ENCODE data around the gene ADGRV1.
"Not testable (repeated sequence)": the region's sequence is repeated elsewhere in the genome, so short reads cannot be mapped to it uniquely, and the experiment has no call there.

ADGRV1 gene

DNA sequence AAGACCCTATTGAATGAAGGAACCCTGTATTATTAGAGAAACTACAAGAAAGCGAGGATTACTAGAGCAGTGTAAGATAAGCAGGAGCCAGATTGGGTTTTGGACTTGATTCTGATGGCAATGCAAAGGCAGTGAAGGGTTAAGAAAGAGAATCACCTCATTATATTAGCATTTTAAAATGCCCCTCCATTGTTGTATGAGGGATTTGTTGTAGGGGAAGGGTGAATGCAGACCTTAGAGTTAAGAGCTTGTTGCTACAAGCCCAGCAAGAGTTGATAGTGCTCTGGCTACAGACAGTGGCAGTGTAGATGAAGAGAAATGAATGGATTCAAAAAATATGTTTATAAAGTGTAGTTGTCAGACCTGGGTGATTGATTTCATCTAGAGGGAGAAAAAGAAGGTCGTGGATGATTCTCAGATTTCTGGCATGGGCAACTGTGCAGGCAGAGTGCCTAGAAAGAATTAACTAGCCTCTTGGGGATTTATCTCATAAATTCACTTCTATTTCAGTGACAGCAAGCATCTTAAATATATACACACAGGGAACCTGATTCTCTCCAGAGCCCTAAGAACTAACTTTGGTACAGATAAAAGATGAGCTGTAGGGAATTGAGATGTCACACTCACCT, 479.7 kb downstream of the ADGRV1 start:
- TF ChIP-seq, protein P1, sequence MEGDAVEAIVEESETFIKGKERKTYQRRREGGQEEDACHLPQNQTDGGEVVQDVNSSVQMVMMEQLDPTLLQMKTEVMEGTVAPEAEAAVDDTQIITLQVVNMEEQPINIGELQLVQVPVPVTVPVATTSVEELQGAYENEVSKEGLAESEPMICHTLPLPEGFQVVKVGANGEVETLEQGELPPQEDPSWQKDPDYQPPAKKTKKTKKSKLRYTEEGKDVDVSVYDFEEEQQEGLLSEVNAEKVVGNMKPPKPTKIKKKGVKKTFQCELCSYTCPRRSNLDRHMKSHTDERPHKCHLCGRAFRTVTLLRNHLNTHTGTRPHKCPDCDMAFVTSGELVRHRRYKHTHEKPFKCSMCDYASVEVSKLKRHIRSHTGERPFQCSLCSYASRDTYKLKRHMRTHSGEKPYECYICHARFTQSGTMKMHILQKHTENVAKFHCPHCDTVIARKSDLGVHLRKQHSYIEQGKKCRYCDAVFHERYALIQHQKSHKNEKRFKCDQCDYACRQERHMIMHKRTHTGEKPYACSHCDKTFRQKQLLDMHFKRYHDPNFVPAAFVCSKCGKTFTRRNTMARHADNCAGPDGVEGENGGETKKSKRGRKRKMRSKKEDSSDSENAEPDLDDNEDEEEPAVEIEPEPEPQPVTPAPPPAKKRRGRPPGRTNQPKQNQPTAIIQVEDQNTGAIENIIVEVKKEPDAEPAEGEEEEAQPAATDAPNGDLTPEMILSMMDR (IDR thresholded peaks at IDR 0.05; ENCODE audit: borderline replicate concordance, control extremely low read depth, extremely low read depth, insufficient read depth, missing control alignments) = no peak
- in situ Hi-C loops (cut with MboI; ENCODE audit: low sequenced_read_pairs, unreplicated experiment) = no loop called here
- DNase-seq (ENCODE audit: low spot score) = no peak

DNA sequence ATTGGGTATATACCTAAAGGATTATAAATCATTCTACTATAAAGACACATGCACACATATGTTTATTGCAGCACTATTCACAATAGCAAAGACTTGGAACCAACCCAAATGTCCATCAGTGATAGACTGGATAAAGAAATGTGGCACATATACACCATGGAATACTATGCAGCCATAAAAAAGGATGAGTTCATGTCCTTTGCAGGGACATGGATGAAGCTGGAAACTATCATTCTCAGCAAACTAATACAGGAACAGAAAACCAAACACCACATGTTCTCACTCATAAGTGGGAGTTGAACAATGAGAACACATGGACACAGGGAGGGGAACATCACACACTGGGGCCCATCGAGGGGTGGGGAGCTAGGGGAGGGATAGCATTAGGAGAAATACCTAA, 482.5 kb downstream of the ADGRV1 start:
- in situ Hi-C loops (cut with MboI; ENCODE audit: low sequenced_read_pairs, unreplicated experiment); DNase-seq (ENCODE audit: low spot score): not testable (repeated sequence)

DNA sequence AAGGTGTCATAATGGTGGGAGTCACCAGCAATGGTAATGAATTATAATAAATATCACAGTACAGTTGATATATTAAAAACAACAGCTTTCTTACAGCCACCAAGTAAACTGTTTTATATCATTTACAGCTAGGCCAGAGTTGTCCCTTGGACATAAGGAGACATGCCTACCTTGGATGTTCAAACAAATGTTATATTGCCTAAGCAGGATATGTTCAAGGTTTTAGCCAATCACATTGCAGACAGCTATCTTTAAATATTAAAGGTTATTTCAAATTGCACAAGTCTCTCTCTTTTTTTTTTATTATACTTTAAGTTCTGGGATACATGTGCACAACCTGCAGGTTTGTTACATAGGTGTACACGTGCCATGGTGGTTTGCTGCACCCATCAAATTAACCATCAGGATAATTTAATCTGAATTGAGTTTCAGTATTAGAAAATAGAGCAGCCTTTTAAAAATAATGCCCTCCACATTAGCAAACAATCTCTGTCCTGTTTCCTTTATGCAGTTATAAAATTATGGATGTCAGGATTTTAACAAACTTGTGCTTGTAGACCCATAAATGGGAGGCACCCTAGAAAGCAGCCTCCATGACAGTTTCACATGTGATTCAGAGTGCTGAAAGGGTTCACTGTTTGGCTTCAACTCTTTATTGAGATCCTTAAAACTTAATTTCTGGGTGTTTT, 483.8 kb downstream of the ADGRV1 start:
- no peak for DNase-seq (ENCODE audit: low spot score)
- TF ChIP-seq, protein P1 (IDR thresholded peaks at IDR 0.05; ENCODE audit: borderline replicate concordance, control extremely low read depth, extremely low read depth, insufficient read depth, missing control alignments) = no peak
- in situ Hi-C loops (cut with MboI; ENCODE audit: low sequenced_read_pairs, unreplicated experiment) = no loop called here

DNA sequence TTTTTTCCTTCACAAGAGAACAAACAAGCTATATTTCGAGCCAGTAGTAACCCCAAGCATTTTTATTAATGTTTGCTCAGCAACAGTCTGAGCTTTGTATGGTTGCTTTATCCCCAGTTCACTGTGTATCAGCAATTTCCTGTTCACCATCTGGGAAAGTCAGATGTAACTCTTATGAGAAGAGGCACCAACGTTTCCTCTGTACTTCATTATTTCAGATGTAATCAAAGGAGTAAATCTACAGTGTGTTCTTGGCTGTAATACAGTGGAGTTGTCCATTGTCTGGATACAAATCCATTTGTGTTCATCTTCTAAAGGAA, 484.3 kb downstream of the ADGRV1 start:
- TF ChIP-seq, protein P1 (IDR thresholded peaks at IDR 0.05; ENCODE audit: borderline replicate concordance, control extremely low read depth, extremely low read depth, insufficient read depth, missing control alignments) = no peak

DNA sequence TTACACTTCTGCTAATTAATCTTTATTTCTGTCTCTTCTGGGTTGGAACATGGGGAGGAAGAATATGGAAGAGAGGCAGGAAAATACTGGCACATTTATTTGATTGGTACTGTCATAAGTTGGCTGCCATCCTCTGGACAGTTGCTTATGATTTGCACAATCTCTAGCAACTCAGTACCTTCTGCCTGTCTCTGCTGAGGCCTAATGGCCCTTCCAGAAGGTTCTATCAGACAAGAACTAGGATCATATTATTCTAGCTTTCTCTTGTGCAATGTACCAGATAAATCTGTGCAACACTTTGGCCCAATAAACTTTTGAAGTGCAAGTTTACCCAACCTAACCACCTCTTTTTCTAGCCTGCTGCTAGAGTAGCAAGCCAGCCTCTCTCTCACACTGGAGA, 489.5 kb downstream of the ADGRV1 start:
- in situ Hi-C loops (cut with MboI; ENCODE audit: low sequenced_read_pairs, unreplicated experiment) = no loop called here
- TF ChIP-seq, protein P1 (IDR thresholded peaks at IDR 0.05; ENCODE audit: borderline replicate concordance, control extremely low read depth, extremely low read depth, insufficient read depth, missing control alignments) = no peak
- DNase-seq (ENCODE audit: low spot score) = no peak

More for the DNA sequence above, 484.3 kb downstream of the ADGRV1 start:
- no peak for DNase-seq (ENCODE audit: low spot score)
- in situ Hi-C loops (cut with MboI; ENCODE audit: low sequenced_read_pairs, unreplicated experiment) = no loop called here

DNA sequence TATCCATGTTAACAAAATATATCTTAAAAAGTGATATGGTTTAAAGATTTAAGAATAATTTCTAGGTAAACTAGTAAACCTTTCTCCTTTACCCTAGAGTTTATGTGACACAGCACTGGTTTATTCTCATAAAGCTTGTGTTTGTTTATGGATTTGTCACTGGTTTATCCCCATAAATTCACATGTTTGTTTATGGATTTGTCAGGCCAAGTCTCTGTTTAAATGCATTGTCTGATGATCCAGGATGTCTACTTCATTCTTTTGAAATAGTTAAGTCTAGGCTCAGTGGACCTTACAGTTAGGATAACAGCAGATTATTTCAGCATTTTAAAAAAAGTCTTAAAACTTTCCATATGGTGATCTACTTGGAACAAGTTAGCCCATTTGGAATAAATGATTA, 490.5 kb downstream of the ADGRV1 start:
- TF ChIP-seq, protein P1 (IDR thresholded peaks at IDR 0.05; ENCODE audit: borderline replicate concordance, control extremely low read depth, extremely low read depth, insufficient read depth, missing control alignments) = no peak
- in situ Hi-C loops (cut with MboI; ENCODE audit: low sequenced_read_pairs, unreplicated experiment) = no loop called here
- DNase-seq (ENCODE audit: low spot score) = no peak

DNA sequence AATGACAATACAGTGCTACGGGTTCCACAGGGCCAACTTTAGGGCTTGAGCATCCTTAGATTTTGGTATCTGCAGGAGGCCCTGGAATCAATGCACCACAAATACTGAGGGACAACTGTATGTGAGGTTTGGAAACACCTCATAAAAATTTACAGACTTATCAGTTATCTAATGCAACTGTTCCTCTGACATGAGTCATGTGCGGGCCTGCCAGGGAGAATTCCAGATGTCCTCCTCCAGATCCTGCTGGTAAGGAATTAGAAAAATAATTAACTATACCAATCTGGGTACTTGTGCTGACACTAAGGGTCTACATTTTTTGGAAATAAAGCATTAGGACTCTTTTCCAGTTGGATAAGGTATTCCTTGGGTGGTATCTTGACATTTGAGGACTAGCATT, 491.2 kb downstream of the ADGRV1 start:
- no peak for DNase-seq (ENCODE audit: low spot score)
- TF ChIP-seq, protein P1 (IDR thresholded peaks at IDR 0.05; ENCODE audit: borderline replicate concordance, control extremely low read depth, extremely low read depth, insufficient read depth, missing control alignments) = no peak
- in situ Hi-C loops (cut with MboI; ENCODE audit: low sequenced_read_pairs, unreplicated experiment) = no loop called here

DNA sequence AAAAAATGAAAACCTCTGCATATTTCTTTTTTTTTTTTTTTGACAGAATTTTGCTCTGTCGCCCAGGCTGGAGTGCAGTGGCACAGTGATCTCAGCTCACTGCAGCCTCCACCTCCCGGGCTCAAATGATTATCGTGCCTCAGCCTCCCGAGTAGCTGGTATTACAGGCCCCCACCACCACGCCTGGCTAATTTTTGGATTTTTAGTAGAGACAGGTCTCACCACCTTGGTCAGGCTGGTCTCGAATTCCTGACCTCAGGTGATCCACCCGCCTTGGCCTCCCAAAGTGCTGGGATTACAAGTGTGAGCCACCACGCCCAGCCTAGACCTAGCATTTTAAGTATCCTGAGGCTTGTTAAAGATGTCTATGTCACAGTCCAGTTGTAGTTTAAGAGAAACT, 493.8 kb downstream of the ADGRV1 start:
- in situ Hi-C loops (cut with MboI; ENCODE audit: low sequenced_read_pairs, unreplicated experiment); DNase-seq (ENCODE audit: low spot score): not testable (repeated sequence)

Measured in GM13976 (cell line).